ENCODE data around the gene RSBN1L. TPM values are rescaled to one million over a fixed set of nuclear protein-coding genes. Genes with fewer than 3 reads are reported as not detected.

The RSBN1L gene
- polyA plus RNA-seq, 5 donors, result 23.8 to 40.1 (median 38.6) TPM

DNA sequence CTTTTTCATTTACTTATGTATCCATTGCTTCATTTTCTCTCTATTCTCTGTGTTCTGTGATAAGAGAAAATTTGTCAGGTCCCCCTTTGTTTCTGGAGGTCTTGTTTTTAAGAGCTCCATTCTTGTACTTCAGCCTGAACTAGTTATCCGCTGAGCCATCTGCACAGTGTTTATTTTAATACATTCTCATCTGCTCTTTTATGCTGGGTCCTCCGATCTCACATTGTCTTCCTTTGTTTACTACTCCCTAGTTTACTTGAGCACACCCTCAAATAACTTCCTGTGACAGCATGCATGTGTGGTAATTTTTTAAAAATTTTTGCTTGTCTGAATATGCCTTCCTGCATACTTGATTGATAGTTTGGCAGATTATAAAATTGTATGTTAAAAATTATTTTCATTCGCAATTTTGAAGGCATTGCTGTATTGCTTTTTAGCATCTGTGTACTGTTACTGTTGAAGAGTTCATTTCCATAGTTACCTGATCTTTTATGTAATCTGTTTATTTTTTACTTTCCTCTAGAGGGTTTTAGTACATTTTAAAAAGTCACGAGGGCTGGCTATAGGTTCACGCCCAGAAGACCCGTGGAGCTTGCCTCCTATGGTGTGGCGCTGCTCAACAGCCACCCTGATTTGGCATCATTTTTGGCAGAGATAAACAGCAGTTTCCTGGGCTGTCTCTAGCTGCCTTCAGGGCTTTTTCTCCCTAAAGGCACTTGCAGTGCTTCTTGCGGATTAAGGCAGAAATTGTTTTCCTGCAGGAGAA lies 31.9 kb downstream of the RSBN1L start:
- peak; percentile 21 to 28 for DNase-seq

DNA sequence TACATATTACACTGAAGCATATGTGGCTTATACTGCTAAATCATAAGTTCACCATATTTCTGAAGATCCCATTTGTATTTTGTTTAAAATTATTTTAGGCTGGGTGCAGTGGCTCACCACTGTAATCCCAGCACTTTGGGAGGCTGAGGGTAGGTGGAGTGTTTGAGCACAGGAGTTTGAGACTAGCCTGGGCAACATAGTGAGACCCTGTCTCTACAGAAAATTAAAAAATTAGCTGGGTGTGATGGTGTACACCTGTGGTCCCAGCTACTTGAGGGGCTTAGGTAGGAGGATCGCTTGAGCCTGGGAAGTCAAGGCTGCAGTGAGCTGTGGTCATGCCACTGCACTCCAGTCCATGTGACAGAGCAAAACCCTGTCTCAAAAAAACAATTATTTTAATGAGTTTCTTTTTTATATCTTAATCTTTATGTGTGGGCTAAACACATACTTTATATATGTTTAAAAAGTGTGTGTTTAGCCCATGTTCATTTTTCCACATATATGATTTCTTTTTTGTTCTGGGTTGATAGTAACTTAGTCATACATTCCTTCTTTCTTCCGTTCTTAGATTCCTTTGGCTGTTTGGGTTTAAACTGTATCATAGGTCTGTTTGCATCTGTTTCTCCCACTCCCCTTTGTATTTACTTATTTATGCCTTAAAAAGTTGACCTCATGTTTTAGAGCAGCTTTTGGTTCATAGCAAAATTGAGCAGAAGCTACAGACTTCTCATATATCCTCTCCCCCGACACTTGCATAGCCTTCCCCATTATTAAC lies 33.5 kb downstream of the RSBN1L start:
- DNase-seq, result no peak

DNA sequence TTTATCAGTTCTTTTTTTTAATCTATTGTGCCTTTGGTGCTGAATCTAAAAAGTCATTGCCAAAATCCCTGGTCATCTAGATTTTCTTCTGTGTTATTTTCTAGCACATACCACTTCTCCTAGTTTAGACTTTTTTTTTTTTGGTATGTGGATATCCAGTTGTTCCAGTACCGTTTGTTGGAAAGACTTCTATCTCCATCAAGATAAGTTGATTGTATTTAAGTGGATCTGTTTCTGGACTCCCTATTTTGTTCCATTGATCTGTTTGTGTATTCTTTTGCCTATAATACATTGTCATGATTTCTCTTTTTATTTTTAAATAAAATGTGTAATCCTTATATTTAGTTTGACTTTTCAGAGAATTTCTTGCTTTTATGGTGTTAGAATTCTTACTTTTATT lies 35.5 kb downstream of the RSBN1L start:
- no peak for DNase-seq

DNA sequence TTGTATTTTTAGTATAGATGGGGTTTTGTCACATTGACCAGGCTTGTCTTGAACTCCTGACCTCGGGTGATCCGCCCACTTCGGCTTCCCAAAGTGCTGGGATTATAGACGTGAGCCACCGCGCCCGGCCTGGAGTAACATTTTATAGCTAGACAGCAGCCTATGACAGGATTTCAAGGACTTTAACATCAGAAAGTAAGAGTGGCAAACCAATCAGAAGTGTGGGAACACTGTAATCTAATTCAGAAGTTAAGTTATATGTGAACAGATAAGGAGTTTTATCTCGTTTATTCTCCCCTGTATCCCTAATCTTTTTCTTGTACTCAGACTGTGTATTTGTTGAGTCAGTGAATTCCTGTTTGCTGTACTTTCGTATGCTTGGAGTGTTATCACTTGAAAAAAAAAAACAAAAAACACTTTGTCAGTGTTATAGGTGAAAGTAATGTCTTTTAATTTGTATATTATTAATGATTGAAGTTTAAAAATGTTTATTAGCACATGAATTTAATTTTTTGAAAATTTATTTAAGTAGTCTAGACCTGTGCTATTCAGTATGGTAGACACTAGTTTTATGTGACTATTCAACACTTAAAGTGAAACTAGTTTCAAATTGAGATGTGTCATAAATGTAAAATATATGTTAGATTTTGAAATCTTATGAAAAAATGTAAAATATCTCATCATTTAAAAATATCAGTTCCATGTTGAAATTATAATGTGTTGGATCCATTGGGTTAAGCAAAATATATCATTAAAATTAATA lies 38.6 kb downstream of the RSBN1L start:
- no peak for DNase-seq

DNA sequence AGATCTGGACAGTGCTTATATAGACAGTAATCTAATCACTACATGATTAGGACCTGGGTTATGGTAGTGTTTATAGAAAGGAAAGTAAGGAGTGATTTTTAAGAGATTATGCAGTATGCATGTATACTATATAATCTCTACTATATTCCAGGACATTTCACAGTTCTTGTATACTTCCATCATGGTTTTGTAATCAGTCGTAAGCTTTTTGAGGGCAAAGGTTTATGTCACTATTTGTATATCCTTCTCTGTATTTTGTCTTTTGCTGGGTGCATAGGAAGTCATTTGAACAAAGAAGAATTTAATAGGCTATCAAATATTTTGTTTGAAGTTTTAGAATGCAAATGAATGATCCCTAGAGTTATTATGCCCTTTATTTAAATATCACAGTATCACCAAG lies 39.2 kb downstream of the RSBN1L start:
- DNase-seq, result no peak

DNA sequence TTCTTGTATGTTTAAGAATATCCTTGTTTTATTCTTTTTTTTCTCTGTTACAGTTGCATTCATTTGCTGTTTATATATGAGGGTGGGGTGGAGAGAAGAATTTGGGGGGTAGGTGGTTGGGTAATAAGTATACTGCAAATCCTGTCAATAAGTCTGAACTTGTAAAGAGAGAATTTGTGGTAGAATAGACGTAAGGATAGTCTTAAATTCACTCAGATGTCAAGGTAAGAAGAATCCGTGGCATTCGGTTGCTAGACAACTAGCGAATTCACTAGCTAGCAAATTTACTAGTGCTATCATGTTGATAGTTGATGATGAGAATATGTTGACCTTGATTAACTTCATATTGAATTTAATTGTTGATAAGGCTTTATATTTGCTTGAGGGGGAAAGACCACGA lies 40.7 kb downstream of the RSBN1L start:
- no peak for DNase-seq

DNA sequence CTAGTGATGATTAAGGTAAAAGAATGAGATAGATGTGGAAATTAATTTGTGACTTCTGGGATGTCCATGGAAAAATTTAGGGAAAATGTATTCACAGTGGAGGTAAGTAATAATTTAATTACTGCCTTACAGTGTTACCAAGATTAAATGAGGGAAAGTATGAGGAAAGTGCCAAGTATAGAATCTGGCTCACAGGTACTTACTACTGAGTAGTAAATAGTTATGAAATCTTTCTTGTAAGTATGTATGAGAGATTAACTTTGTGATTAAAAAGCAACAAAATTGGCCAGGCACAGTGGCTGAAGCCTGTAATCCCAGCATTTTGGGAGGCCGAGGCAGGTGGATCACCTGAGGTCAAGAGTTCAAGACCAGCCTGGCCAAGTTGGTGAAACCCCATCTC lies 42.1 kb downstream of the RSBN1L start:
- no peak for DNase-seq

DNA sequence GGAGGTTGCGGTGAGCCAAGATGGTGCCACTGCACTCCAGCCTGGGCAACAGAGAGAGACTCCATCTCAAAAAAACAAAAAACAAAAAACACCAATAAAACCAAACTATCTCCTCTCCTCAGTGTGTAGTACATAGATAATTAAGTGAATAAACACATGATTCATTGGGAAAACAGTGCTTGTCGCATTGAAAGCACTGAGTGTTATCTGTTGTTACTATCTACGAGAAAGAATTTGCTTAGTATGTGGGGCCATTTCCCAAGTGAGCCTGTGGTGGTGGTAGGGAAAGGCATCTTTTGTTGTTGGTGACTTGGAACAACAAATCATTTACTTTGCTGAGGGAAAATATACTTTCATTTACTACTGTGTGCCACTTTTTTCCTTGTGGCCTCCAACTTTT lies 42.6 kb downstream of the RSBN1L start:
- no peak for DNase-seq

DNA sequence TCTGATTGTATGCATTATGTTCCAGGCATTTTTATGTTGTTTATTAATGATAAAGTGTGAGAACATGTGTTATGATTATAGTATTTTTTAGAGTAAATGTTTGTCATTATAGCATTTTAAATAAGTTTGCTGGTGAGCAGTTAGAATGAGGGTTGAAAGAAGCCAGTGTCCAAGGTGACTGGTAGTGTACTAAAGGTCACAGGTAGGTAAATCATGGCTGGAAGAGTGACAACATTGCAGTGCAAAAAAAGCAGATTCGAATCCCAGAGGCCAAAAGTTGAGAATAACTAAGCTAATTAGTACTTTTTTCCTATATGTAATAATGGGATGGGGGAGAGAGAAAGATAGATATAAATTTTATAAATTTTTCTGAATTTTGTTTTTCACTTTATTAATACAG lies 44.0 kb downstream of the RSBN1L start:
- DNase-seq, result no peak

DNA sequence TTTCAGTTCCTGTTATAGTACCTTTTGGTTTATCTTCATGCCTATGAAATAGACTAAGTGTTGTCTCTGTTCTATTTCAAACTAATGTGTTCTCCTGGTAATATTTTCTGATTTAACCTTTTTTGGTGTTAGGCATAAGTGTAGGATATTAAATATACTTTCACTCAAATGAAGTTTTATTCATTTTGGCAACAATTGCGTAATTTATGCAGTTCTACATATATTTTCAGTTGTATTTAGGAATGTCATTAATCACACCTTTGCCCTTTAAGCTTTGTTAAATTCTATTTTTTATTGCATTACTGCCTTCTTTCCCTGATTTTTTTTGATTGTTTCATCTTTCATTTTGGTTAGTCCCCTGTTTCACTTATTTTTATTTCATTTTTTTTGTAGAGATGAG lies 47.3 kb downstream of the RSBN1L start:
- DNase-seq, result no peak

DNA sequence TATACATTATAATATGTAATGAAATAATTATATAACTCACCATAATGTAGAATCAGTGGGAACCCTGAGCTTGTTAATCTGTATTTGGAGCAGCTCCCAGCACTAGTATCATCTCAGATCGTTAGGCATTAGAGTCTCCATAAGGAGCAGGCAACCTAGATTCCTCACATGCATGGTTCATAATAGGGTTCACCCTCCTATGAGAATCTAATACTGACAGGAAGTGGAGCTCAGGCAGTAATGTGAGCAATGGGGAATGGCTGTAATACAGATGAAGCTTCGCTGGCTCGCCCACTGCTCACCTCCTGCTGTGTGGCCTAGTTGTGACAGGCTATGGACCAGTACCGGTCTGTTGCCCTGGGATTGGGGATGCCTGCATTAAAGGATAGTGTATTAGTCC lies 49.5 kb downstream of the RSBN1L start:
- DNase-seq, result no peak

DNA sequence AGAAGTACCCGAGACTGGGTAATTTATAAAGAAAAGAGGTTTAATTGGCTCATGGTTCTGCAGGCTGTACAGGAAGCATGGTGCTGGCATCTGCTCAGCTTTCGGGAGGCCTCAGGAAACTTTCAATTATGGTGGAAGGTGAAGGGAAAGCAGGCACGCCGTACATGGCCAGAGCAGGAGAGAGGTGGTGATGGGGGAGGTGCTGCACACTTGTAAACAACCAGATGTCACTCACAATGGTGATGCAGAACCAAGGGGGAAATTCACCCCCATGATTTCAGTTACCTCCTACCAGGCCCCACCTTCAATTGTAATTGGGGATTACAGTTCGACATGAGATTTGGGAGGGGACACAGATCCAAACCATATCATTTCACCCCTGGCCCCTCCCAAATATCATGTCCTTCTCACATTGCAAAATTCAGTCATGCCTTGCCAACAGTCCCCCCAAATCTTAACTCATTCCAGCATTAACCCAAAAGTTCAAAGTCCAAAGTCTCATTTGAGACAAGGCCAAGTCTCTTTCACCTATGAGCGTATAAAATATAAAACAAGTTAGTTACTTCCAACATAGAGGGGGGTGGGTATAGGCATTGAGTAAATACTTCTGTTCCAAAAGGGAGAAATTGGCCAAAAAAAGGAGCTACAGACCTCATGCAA lies 50.0 kb downstream of the RSBN1L start:
- no peak for DNase-seq

DNA sequence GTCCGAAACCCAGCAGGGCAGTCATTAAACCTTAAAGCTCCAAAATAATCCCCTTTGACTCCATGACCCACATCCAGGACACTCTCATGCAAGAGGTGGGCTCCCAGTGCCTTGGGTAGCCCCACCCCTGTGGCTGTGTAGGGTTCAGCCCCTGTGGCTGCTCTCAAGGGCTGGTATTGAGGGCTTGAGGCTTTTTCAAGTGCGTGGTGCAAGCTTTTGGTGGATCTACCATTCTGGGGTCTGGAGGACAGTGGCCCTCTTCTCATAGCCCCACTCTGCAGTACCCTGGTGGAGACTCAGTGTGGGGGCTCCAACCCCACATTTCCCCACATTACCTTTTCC lies 50.5 kb downstream of the RSBN1L start:
- DNase-seq, result no peak

DNA sequence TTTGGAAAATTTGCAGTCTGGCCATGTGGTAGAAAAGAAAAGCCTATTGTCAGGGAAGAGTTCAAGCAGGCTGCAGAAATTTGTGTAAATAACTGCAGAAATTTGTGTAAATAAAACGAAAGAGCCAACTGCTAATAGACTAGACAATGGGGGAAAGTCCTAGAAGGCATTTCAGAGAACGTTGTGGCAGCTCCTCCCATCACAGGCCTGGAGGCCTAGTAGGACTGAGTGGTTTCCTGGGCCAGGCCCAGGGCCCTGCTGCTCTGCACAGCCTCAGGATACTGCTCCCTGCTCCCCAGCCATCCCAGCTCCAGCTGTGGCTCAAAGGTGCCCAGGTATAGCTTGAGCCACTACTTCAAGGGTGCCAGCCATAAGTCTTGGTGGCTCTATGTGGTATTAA lies 50.9 kb downstream of the RSBN1L start:
- no peak for DNase-seq

DNA sequence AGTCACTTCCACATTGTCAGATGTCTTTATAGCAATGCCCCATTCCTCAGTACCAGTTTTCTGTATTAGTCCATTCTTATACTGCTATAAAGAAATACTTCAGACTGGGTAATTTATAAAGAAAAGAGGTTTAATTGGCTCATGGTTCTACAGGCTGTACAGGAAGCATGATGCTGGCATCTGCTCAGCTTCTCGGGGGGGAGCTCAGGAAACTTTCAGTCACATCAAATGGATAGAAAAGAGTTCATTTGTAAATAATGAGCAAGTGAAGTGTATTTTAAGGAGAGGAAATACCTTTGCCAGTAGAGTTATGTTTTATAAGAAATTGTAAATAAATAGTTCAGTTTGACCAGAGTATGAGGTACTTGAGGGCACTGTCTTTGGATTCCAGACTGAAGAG lies 51.5 kb downstream of the RSBN1L start:
- no peak for DNase-seq

DNA sequence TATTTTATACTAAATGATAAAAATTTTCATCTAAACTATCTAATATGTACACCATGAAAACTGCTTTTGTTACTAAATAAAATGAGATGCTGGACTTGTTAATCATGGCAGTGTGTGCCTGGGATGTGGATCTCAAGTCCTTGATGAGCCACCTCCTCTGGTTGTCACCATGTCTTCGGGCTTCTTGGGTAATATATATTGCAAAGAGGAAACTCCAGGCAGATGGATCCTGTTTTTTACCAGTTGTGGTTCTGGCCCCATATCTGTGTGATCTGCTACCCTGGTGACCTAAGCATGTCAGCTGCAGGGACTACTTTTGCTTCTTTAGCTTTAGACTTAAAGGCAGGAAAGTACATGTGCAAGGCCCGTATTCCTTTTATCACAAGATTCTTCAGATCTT lies 55.8 kb downstream of the RSBN1L start:
- DNase-seq, result no peak

DNA sequence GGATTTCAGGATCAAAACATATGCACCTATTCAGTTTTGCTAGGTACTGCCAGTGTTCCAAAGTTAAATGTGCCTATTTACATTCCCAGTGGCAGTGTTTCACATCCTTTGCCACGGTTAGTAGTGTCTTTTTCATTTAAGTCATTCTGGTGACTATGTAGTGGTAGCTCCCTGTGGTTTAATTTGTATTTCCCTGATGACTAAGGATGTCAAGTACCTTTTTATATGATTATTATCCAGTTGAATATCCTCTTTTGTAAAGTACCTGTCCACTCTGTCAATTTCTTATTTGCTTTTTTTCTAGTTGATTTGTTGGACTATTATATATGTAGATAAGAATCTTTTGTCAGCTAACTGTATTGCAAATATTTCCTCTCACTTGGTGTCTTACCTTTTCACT lies 56.9 kb downstream of the RSBN1L start:
- no peak for DNase-seq

DNA sequence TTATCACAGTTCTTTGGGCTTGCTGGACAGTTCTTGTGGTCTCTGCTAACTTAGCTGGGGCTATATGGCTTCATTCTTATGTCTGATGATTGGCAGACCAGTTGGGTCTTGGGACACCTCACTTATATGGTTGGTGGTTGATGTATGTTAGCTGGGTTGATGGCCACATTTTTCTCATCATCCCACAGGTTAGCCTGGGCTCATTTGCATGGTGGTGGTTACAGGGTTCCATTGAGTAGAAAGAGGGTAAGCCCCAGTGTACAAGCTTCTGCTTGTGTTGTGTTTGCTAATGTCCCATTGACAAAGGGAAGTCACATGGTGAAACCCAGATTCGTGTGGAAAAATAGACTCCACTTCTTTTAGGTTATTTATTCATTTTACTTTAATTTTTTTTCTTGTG lies 61.3 kb downstream of the RSBN1L start:
- DNase-seq, result no peak

DNA sequence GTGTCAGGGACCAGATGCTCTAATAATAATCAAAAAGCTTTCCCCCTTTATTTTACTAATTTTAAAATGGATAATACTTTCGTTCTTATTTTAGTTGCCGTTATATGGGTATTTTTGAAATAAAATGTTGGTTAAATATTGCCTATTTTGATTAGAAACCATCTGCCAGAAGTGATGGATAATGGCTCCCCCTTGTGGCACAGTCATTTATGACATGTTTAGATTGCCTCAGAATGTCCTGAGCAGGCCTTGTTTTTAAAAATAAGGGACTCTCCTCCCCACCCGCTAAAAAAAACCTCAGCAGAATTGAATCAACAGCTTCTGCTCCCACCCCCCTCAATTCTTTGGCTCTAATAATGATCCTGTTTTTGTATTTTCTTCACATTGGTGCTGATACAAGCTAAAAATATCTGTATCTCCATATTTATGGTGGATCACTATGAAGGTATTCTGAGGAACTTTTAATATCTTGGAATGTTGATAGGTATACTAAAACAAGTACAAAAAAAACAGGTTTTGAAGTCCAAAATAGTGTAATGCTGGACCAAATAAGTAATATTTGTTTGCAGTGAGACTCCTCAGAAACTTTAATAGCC lies 63.1 kb downstream of the RSBN1L start:
- DNase-seq, result peak; percentile 42 to 53

DNA sequence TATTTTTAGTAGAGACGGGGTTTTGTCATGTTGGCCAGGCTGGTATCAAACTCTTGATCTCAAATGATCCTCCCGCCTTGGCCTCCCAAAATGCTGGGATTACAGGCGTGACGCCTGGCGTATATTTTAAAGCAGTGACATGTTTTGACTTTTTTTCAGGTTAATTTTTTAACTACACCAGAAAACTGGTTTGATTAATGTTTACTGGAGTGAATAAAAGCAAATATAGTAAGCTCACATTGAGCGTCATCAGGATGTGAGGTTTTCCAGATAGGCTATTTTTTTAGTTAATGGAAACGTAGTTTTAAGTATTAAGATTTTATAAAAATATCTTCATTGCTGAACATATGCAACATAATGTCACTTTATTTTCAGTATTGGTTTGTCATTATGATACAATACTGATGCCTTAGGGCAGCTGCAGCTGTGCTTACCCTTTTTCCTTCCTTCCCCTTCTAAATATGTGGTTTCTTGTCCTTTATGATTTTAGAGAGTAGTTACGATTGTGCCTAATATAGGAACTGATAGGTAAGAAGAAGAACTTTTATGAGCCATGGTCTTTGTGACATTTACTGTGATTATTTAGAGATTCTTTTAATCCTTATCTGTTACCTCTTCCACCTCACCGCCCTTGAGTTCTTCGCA lies 64.7 kb downstream of the RSBN1L start:
- no peak for DNase-seq

DNA sequence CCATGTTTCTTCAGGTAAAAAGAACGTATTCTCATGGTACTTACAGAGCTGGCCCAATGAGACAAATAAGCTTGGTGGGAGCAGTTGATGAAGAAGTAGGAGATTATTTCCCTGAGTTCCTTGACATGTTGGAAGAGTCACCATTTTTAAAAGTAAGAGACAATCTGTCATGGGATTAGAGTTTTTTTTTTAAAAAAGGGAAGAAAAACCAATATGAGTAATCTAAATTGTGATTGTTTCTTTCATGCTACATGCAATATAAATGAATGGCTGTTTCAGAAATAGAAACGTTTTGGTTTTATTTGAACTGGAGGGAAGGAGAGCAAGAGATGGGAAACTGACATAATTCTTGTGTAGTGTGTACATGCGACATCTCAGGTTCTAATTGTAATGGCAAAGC lies 69.2 kb downstream of the RSBN1L start:
- no peak for DNase-seq
